GM10248 (cell line): ENCODE data around the gene TTLL10.

Experiments
- CTCF ChIA-PET: fragments of 300-600 bp; sonication (Branson Sonifier 250); formaldehyde crosslinking; extraction: SDS; loops from one replicate; lab custom pipeline; 2021; ENCODE audit warnings: antibody characterized with exemption; lab: Yijun Ruan, JAX
- POLR2A ChIA-PET: fragments of 350-650 bp; sonication (Branson Sonifier 250); formaldehyde crosslinking; extraction: SDS; loops from one replicate; lab custom pipeline; 2020; ENCODE audit warnings: antibody characterized with exemption; lab: Yijun Ruan, JAX
- DNase-seq: peaks from one replicate; pipeline ENCODE4 v3.0.0; 2012; ENCODE audit errors: extremely low spot score
- TF ChIP-seq, protein P1 (sequence below): IDR thresholded peaks from 2 replicates; pipeline ENCODE4 v1.5.1; 2012; ENCODE audit warnings: mild to moderate bottlenecking, low read depth; ENCODE audit errors: extremely low read depth, missing control alignments, control extremely low read depth

Gene TTLL10

GRCh38 chr1:1234180-1234808 lies 60.6 kb downstream of the TTLL10 start:
- no peak for DNase-seq
- ChIA-PET CTCF (no interaction called here), POLR2A (interaction anchor here (0.6 kb wide), 1 partner anchor 690 kb away, joined by 3 read pairs; no protein-coding TSS in a partner anchor)
- TF ChIP-seq, protein P1, sequence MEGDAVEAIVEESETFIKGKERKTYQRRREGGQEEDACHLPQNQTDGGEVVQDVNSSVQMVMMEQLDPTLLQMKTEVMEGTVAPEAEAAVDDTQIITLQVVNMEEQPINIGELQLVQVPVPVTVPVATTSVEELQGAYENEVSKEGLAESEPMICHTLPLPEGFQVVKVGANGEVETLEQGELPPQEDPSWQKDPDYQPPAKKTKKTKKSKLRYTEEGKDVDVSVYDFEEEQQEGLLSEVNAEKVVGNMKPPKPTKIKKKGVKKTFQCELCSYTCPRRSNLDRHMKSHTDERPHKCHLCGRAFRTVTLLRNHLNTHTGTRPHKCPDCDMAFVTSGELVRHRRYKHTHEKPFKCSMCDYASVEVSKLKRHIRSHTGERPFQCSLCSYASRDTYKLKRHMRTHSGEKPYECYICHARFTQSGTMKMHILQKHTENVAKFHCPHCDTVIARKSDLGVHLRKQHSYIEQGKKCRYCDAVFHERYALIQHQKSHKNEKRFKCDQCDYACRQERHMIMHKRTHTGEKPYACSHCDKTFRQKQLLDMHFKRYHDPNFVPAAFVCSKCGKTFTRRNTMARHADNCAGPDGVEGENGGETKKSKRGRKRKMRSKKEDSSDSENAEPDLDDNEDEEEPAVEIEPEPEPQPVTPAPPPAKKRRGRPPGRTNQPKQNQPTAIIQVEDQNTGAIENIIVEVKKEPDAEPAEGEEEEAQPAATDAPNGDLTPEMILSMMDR = no peak

DNA sequence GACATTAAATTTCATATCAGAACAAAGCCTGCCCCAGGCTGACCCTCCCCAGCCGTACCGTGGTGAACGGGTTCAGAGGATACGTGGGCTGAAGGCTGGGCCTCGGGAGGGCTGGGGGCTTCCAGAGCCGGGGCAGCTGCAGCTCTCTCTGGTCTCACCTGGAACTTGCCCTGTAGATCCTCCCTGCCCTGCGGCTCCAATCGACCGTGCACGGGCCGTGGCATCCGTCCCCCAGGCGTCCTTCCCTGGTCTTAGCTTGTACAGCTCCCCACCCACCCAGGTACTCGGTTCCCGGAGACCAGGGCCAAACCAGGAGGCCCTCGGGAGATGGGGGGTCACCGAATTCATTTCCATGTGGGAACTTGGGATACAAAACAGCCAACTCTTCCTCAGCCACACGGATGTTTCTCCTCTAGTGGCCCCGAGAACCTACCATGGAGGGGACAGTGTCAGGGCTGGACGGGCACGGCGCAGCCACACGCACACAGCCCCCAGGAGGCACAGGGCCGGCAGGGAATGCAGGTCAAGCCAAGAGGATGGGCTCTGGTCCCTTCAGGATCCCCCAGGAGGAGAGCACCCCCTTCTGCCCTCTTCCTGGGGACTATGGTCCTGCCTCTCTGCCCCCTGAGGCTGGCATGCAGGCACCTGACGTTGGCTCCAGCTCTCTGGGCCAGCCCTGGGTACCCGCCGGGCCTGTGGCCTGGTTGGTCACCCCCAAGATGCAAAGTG lies 61.5 kb downstream of the TTLL10 start:
- ChIA-PET CTCF (interaction anchor here (1.2 kb wide), 1 partner anchor 113 kb away, joined by 3 read pairs; no protein-coding TSS in a partner anchor), POLR2A (interaction anchor here (0.6 kb wide), 1 partner anchor 689 kb away, joined by 3 read pairs; no protein-coding TSS in a partner anchor)
- DNase-seq = no peak

GRCh38 chr1:1236176-1236763 lies 62.6 kb downstream of the TTLL10 start:
- CTCF ChIA-PET = interaction anchor here (1.2 to 1.5 kb wide), 2 partner anchors 14 to 114 kb away, joined by 3 to 6 read pairs; no protein-coding TSS in a partner anchor
- TF ChIP-seq, protein P1 = no peak
- DNase-seq = no peak
- POLR2A ChIA-PET = interaction anchor here (0.6 kb wide), 1 partner anchor 101 kb away, joined by 5 read pairs; no protein-coding TSS in a partner anchor

More for the DNA sequence above, 61.5 kb downstream of the TTLL10 start:
- TF ChIP-seq, protein P1 = no peak

GRCh38 chr1:1236945-1237873 lies 63.5 kb downstream of the TTLL10 start:
- TF ChIP-seq, protein P1 = no peak
- CTCF ChIA-PET = interaction anchor here (1.5 kb wide), 1 partner anchor 14 kb away, joined by 6 read pairs; no protein-coding TSS in a partner anchor

DNA sequence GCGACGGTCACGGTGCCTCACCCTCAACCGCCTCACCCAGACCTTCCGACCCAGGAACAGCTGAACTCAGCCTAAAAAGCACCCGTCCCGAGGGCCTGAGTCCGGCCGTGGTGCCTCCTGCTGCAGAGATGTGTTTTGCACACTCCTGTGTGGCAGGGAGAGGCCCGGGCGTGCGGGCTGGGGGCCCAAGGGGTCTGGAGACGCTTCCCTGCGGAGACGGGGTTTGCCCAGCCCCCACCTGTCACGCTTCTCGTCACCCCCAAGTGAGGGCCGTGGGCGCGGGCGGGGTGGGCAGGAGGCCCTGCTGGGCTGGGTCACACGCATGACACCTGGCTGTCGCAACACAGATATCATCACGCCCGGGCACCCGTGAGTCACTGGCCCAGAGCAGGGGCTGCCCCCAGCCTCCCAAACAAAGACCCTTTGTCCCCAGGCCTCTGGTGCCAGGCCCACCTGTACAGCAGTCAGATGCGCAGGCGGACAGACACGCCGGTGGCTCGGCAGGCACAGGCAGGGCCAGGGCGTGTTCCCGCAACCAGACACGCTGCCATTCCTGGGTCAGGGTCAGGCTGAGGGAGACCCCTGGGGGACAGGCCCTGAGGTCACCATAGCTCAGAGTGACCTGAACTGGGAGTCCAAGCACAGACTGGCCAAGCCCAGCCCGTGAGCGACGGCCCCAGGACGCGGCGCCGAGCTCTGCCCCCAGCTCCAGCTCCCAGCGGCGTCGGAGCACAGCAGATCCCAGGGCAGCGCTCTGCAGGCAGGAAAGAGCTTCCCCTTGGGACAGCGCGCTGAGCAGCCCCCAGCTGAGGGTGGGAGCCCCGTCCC lies 64.4 kb downstream of the TTLL10 start:
- CTCF ChIA-PET = interaction anchor here (1.0 to 2.3 kb wide), 4 partner anchors 11 to 116 kb away, joined by 3 to 10 read pairs (median 4); no protein-coding TSS in a partner anchor
- POLR2A ChIA-PET = no interaction called here
- TF ChIP-seq, protein P1 = no peak
- DNase-seq = no peak

More at GRCh38 chr1:1236945-1237873, 63.5 kb downstream of the TTLL10 start:
- DNase-seq = no peak
- POLR2A ChIA-PET = no interaction called here
